ENCODE measurements around the gene RAPGEF6.

Gene RAPGEF6

DNA sequence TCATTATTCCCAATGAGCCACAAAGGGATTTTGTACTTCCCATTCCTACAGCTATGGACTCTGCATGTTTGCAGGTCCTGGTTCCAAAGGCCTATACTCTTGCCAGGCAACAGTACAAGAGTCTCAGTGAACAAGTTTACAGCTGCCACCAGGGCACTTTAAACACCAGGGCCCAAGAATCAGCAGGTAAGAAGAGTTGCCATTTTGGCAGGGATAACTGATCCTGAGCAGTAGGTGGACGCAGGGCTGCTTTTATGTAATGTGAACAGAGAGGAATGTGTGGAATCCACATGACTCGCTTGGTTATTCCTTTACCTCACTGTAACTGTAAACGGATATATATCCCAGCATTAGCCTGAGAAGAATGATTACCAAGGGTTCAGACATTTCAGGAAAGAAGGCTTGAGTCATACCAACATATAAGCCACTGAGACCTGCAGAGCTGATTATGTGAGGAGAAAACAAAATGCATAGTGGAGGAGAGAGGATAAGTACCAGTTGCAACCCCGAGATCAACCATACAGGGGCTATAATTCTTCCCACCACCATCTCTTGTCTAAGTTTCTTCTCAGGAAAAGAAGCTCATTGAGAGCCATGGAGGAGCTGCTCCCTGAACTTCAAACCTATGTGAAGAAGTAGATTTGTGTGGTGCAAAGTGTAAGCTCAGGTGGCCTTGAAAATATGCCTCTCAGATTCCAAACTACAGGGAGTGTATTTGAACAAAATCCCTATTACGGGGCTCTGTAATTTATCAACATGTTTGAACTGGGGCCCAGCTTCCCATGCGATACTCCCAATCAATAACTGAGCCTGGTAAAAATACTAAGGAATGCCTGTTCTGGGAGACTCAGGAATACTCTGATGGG, 24.6 kb downstream of the RAPGEF6 start:
- TF ChIP-seq POLR2AphosphoS5 (IDR thresholded peaks at IDR 0.05; ENCODE audit: low read depth, low read length) (no peak), SIN3A (IDR thresholded peaks at IDR 0.05; ENCODE audit: borderline replicate concordance, insufficient read depth, low read length) (no peak), FOXP2 (optimal IDR thresholded peaks at IDR 0.05; ENCODE audit: borderline replicate concordance, extremely low read depth, extremely low read length, insufficient read depth) (no peak), TAF1 (IDR thresholded peaks at IDR 0.05; ENCODE audit: borderline replicate concordance, insufficient read depth, low read length) (no peak)
- TF ChIP-seq, protein P1, sequence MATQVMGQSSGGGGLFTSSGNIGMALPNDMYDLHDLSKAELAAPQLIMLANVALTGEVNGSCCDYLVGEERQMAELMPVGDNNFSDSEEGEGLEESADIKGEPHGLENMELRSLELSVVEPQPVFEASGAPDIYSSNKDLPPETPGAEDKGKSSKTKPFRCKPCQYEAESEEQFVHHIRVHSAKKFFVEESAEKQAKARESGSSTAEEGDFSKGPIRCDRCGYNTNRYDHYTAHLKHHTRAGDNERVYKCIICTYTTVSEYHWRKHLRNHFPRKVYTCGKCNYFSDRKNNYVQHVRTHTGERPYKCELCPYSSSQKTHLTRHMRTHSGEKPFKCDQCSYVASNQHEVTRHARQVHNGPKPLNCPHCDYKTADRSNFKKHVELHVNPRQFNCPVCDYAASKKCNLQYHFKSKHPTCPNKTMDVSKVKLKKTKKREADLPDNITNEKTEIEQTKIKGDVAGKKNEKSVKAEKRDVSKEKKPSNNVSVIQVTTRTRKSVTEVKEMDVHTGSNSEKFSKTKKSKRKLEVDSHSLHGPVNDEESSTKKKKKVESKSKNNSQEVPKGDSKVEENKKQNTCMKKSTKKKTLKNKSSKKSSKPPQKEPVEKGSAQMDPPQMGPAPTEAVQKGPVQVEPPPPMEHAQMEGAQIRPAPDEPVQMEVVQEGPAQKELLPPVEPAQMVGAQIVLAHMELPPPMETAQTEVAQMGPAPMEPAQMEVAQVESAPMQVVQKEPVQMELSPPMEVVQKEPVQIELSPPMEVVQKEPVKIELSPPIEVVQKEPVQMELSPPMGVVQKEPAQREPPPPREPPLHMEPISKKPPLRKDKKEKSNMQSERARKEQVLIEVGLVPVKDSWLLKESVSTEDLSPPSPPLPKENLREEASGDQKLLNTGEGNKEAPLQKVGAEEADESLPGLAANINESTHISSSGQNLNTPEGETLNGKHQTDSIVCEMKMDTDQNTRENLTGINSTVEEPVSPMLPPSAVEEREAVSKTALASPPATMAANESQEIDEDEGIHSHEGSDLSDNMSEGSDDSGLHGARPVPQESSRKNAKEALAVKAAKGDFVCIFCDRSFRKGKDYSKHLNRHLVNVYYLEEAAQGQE (IDR thresholded peaks at IDR 0.05; ENCODE audit: insufficient read depth in 1 of 2, low read depth in 2 of 2, low read length in 2 of 2): no peak

DNA sequence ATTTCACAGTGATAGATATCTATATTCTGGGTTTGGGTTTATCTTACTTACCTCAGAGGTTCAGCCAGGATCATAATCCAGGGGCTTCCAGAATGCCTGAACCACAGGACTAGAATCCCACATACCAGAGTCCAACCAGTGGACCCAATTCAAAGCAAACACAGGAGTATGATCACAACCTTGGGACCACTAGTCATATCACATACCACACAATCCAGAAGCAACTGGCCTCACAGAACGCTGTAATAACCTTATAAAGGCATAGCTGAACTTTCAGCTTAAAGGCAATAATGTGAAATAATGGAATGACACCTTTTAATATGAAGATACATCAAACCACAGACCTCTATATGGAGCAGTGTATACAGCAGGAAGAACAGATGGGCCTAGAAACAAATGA, 25.3 kb downstream of the RAPGEF6 start:
- no peak for TF ChIP-seq POLR2AphosphoS5 (IDR thresholded peaks at IDR 0.05; ENCODE audit: low read depth, low read length)
- no peak for TF ChIP-seq TAF1 (IDR thresholded peaks at IDR 0.05; ENCODE audit: borderline replicate concordance, insufficient read depth, low read length)
- TF ChIP-seq SIN3A (IDR thresholded peaks at IDR 0.05; ENCODE audit: borderline replicate concordance, insufficient read depth, low read length): no peak
- no peak for TF ChIP-seq FOXP2 (optimal IDR thresholded peaks at IDR 0.05; ENCODE audit: borderline replicate concordance, extremely low read depth, extremely low read length, insufficient read depth)
- TF ChIP-seq, protein P1 (IDR thresholded peaks at IDR 0.05; ENCODE audit: insufficient read depth in 1 of 2, low read depth in 2 of 2, low read length in 2 of 2): no peak

DNA sequence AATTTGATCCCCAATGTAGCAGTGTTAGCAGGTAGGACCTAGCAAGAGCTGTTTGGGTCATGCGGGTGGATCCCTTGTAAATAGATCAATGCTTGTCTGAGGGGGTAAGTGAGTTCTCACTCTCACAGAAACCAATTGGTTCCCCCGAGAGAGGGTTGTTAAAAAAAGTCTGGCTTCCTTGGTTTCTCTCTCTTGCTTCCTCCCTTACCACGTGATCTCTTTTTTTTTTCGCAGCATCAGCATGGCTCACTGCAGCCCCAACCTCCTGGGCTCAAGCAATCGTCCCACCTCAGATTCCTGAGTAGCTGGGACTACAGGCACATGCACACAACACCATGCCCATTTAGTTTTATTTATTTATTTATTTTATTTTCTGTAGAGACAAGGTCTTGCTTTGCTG, 26.4 kb downstream of the RAPGEF6 start:
- TF ChIP-seq SIN3A (IDR thresholded peaks at IDR 0.05; ENCODE audit: borderline replicate concordance, insufficient read depth, low read length) (no peak), FOXP2 (optimal IDR thresholded peaks at IDR 0.05; ENCODE audit: borderline replicate concordance, extremely low read depth, extremely low read length, insufficient read depth) (no peak), TAF1 (IDR thresholded peaks at IDR 0.05; ENCODE audit: borderline replicate concordance, insufficient read depth, low read length) (no peak), POLR2AphosphoS5 (IDR thresholded peaks at IDR 0.05; ENCODE audit: low read depth, low read length) (no peak)
- TF ChIP-seq, protein P1 (IDR thresholded peaks at IDR 0.05; ENCODE audit: insufficient read depth in 1 of 2, low read depth in 2 of 2, low read length in 2 of 2): no peak

DNA sequence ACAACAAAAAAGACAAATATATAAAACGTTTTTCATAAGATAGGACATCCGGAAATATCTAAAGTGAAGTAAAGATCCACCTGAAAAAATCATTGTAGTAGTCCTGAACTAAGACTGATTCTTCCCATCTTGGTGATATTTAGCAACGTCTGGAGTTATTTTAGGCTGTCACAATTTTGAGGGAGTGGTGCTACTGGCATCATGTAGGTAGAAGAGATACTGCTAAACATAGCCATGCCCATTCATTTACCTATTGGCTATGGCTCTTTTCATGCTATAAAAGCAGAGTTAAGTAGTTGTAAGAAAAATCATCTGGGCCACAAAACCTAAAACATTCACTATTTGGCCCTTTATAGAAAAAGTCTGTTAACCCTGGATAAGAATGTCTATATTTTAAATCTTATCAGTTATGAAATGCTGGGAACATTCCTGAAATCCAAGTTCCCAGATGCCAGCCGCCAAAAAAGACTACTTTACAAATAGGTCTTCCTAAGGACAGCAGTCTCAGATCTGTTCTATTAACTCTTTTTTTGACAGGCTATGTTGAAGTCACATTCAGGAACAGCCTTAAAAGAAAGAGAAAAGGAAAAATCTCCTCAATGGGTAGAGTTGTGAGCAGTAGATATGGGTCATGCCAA, 27.0 kb downstream of the RAPGEF6 start:
- no peak for TF ChIP-seq SIN3A (IDR thresholded peaks at IDR 0.05; ENCODE audit: borderline replicate concordance, insufficient read depth, low read length)
- TF ChIP-seq, protein P1 (IDR thresholded peaks at IDR 0.05; ENCODE audit: insufficient read depth in 1 of 2, low read depth in 2 of 2, low read length in 2 of 2): no peak
- TF ChIP-seq FOXP2 (optimal IDR thresholded peaks at IDR 0.05; ENCODE audit: borderline replicate concordance, extremely low read depth, extremely low read length, insufficient read depth): no peak
- TF ChIP-seq TAF1 (IDR thresholded peaks at IDR 0.05; ENCODE audit: borderline replicate concordance, insufficient read depth, low read length): no peak
- no peak for TF ChIP-seq POLR2AphosphoS5 (IDR thresholded peaks at IDR 0.05; ENCODE audit: low read depth, low read length)

Measured in PFSK-1 (cell line).